IPS DF 19.7 (cell line): ENCODE measurements around the gene MTRFR.
"Not testable (repeated sequence)": the region's sequence is repeated elsewhere in the genome, so short reads cannot be mapped to it uniquely, and the experiment has no call there.

Source experiments
- DNase-seq: peaks from one replicate; pipeline ENCODE4 v3.0.0-alpha.2; 2013; ENCODE audit warnings: low read depth, low spot score

MTRFR gene

GRCh38 chr12:123232807-123233504 is at the start of gene MTRFR, which contains the start of gene MPHOSPH9:
MTRFR (plus strand) TSS chr12:123233436; CDS start chr12:123253675, 20,239 bp downstream.
MPHOSPH9 (minus strand) TSS chr12:123233141; CDS start chr12:123230364, 2,777 bp downstream.
- DNase-seq: peak; percentile 96

- DNase-seq: no peak
These were observed 45.6 kb upstream of the MTRFR start for GRCh38 chr12:123187637-123188036.

DNA sequence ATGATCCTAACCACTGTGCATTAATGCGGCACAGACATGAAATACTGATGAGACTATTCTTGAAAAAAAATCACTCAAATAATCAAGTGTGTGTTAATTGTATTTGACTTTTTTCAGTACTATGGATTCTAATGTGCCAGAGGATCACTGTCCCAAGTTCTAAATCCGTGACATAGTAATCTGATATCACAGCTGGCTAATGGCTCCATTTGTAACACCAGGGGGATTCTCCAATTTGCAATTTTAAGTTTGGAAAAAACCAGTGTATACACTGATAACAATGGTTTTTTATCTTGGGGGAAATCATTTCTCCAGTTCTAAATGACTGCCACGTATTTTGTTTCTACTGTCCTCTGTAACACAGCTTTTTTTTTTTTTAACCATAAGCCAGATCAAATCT is 33.3 kb upstream of the MTRFR start:
- no peak for DNase-seq

GRCh38 chr12:123200414-123200813 is 32.8 kb upstream of the MTRFR start:
- no peak for DNase-seq

- not testable (repeated sequence) for DNase-seq
These were observed 26.4 kb upstream of the MTRFR start for GRCh38 chr12:123206794-123207193.

DNA sequence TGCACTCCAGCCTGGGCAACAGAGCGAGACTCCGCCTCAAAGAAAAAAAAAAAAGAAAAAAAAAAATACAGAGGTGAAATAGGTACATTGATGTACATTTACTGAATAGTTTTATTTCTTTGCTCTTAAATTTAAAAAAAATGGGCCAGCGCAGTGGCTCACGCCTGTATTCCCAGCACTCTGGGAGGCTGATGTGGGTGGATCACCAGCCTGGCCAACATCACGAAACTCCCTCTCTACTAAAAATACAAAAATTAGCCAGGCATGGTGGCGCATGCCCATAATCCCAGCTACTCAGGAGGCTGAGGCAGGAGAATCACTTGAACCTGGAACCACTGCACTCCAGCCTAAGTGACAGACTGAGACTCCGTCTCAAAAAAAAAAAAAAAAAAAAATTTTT is 25.4 kb upstream of the MTRFR start:
- DNase-seq: not testable (repeated sequence)

GRCh38 chr12:123223241-123223668 is 10.0 kb upstream of the MTRFR start:
- no peak for DNase-seq

GRCh38 chr12:123225443-123225842 is 7.8 kb upstream of the MTRFR start:
- no peak for DNase-seq

GRCh38 chr12:123227581-123228258 is 5.5 kb upstream of the MTRFR start:
- DNase-seq: no peak

- DNase-seq: no peak
These were observed 4.2 kb upstream of the MTRFR start for GRCh38 chr12:123229051-123229450.

- no peak for DNase-seq
These were observed 1.3 kb upstream of the MTRFR start for GRCh38 chr12:123231931-123232330.

DNA sequence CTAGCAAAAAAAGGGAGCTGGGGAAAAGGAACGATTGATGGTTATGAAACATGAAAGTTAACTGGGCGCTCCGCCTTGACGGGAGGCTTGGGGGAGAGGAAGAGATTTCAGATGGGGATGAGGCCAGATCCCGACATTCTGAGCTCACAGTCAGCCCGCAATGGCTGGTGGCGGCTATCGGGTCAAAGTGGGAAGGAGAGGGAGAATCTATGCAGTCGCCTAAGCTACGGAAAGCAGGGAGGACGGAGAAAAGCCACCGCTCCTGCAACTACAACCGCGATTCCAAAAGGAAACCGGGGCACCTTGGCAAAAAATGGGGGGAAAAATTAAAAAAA is 797 bp upstream of the MTRFR start:
- DNase-seq: no peak

- no peak for DNase-seq
These were observed 471 bp downstream of the MTRFR start for GRCh38 chr12:123233505-123234308.

DNA sequence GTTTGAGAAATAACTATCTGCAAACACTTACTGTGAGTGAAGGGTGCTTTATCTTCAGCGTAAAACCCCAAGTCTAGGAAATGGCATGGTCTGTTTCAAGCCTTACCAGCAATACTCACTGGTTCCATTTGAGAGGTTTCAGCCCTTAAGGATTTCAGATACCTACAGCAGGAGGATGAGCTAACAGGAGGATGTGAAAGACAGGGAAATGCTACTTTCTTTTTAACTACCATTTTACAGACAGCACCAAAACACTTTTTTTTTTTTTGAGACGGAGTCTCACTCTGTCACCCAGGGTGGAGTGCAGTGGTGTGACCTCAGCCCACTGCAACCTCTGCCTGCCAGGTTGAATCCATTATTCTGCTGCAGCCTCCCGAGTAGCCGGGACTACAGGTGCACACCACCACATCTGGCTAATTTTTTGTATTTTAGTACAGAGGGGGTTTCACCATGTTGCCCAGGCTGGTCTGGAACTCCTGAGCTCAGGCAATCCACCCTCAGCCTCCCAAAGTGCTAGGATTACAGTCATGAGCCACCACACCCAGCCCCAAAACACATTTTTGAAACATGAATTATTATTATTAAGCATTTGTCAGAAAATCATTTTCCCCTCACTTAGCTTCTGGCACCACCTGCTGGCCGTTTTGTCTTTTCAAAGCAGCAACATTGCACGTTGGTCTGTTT is 4.6 kb downstream of the MTRFR start:
- no peak for DNase-seq

DNA sequence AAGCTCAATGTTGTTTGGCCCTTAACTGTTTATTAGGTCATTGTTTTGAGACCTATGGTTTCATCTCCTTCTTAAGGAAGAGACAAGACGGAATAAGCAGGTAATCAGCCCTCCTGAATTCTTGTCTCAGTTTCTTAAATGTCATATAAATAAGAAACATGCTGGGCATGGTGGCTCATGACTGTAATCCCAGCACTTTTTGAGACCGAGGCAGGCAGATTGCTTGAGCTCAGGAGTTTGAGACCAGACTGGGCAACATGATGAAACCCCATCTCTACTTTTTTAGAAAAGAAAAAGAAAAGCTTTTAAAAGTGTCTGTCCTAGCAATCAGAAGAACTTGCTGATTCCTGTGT is 5.1 kb downstream of the MTRFR start:
- DNase-seq: no peak

GRCh38 chr12:123238961-123239360 is 5.7 kb downstream of the MTRFR start:
- DNase-seq: no peak

DNA sequence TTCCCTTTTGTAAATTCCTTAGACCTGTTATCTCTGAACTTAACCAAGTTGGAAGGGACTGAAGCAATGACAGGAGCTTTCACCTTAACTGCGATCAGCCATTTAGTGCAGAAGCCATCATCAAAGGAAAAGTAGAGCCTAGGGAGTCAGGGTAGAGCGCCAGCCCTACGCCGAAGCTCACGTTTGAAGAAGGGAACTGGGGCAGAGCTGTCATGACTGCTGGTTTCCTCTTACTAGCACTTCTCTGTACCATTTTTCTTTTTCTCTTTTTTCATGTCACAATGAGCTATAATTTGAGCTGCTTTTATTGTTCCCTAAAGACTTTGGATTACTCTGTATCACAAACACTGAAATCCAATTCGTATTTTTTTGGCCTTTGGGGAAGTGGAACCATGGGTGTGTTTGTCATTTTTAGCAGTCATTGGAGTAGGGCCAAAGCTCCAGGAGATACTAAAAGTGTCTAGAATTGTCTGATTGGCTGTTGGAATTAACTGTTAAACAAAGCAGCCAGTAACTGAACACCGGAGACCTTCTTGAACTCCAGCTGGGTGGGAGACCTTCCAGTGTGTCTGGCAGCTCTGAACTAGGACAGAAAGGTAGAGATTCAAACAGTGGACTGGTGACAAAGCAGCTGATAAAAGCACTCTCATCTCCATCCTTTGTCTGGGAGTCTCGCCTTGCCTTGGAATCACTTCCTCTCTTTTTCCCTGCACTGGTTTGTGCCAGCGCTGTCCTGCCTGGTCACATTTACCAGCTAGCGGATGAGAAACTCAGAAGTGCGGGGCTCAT is 9.1 kb downstream of the MTRFR start:
- no peak for DNase-seq

- no peak for DNase-seq
These were observed 10.5 kb downstream of the MTRFR start for GRCh38 chr12:123243671-123244262.

GRCh38 chr12:123245678-123246077 is 12.4 kb downstream of the MTRFR start:
- DNase-seq: no peak

GRCh38 chr12:123248129-123248528 is 14.9 kb downstream of the MTRFR start:
- DNase-seq: not testable (repeated sequence)
